ENCODE data around the gene MAGEF1.

Gene MAGEF1

DNA sequence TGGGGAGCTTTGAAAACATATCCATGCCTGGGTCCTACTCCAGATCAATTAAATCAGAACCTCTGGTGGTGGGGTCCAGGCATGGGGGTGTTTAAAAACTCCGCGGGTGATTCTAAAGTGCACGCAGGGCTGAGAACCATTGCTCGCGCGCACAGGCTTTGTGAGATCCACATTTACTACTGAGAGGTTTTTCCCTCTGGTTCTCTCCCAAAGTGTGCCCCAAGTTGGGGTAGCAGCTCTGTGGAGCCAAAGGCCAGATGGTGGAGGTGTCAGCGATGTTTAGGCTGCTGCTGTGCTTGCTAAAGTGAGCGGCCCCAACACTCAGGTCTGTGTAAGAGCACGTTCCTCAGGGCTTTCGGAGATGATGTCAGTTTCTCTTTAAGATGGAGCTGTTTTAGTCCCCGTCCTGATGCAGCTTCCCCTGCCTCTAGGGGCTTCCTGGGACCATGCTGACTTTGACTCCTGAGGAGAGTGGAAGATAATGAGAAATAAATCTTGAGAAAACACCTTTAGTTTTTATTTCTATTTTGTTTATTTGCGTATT, 13.4 kb upstream of the MAGEF1 start:
- no peak for DNase-seq (ENCODE audit: low read depth)

DNA sequence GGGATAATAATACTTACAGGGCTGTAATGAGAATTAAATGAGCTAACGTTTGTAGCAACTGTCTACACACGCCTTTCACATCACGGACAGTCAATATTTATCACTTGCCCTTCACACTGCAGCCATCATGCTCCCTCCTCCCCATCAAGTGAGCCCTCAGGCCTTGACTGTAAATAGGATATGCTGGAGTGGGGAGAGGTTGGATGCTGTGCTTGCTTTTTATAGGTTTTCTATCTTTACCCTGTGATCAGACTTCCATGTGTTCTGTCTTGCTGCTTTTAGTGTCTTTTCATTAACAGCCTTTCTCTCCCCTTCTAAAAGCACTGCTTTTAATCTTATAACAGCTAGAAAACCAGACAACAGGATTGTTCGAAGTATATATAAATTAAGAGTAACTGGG, 12.8 kb upstream of the MAGEF1 start:
- DNase-seq (ENCODE audit: low read depth), result no peak

DNA sequence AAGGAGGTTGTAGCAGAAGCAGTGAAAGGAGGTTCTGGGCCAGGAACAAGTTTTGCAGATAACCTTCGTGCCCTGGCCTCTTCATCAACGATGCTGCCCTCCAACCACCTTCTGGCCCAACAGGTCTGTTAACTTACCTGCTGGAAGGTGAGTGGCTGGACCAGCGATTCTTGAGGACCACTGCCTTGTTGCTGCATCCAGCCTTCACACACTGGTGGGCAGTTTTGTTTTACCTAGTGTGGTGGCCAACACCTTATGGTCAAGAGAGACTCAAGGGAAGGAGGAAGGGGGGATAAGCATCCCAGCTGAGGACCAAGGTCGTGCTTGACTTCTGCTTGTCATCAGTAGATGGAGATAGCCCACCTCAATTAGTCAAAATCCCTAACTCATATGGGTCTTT, 7.8 kb upstream of the MAGEF1 start:
- no peak for DNase-seq (ENCODE audit: low read depth)

DNA sequence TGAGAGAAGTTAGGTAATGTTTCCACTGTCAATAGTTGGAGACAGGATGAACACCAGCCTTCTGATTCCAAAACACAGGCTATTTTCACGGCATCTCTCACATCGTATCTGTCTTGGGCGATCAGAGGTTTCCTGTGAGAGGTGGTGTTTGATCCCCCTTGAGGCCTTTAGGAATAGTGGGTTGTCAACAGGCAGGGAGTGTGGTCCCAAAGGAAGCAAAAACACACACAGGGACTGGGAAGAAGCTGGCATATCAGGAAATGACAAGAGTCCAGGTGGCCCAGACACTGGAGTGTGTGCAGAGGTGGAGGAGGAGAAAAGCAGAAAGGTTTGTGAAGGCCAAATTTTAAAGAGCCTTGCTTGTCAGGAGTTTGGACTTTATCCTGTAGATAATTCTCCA, 6.6 kb upstream of the MAGEF1 start:
- no peak for DNase-seq (ENCODE audit: low read depth)

DNA sequence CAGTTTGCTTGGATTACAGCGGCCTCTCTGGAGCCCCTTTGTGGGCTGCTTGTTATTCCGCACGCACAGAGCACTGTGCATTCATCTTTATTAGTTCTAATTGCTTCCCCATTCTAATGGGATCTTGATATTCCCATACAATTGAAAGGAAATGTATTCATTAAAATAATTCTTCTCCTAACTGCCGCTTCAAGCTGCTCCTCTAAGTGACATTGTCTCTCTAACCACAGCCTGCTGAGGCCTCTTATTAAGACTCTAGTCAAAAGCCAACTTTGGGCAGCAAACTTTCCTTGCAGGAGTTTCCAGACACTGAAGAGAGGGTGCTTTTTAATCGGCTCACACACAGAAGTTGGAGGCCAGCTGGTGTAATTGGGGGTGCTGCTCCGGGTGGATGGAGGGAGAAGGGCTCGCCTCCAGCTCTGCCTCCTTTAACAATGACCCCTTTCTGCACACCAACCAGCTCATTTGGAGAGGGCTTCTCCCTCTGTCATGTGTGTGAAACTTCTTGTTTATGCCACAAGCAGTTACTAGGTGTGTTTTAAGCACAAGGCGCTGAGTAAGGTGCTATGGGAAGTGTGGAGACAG, 5.6 kb upstream of the MAGEF1 start:
- no peak for DNase-seq (ENCODE audit: low read depth)

DNA sequence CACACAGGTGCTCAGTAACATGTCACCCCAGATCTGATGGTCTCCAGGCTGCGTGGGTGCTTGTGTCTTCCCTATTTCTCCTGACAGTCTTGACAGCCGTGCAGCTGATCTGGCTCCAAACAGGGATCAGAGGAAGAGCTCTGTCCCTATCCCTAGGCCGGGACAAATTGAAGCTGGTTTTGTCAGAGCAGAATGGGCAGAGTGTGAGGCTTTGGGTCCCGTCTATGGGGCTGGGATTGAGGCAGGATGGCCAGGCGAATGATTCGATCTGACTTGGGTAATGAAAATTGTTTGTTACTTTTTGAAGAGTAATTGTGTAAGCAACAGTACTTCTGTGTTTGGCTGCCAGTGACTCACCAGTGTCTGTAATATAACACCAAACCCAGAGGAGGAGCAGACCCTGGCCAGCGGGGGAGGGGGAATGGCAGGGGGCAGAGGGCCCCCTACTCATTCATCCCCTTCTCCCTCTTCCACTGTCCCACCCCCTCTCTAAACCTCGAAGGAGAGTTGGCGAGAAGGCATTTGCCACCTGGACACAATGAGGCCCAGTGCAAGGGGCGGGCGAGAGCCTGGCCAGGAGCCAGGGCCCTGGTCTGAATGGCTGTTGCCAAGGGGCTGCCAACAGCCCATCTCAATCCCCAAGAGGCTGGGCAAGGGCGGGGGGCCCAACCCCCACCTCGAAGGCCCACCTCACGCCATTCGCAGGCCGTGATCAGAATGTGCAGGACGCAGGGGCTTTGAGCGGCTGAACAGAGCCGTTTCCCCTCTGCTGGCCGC, 4.9 kb upstream of the MAGEF1 start:
- DNase-seq (ENCODE audit: low read depth), result peak; percentile 59

DNA sequence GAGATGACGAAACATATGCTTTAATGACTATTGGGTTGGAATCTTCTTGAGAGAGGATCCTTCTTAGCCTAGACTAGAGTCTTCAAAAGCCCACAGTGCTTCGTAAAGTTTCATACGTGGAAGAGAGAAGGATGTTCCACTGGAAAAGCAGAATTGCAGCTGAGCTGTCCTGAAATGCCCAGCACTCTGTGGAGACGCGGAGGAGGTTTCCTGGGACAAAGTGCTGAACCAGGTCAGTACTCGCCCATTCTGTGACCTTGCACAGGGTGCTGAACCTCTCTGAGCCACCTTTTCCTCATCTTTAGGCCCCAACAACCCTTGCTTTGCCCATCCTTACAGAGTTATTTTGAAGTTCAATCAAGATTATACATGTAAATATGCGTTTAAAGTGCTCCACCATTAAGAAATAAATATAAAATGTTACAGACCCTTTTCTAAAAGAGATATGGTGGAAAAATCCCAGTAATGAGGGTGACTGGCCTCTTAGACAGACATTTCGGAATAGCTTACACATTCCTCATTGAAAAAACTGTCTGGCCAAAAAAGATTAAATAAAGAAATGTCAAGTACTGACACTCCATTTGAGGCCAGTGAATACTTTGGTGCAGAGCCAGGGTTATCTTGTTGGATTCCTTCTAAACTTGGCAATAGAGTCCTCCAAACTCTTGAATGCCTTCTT, 4.2 kb upstream of the MAGEF1 start:
- peak; percentile 64 for DNase-seq (ENCODE audit: low read depth)

DNA sequence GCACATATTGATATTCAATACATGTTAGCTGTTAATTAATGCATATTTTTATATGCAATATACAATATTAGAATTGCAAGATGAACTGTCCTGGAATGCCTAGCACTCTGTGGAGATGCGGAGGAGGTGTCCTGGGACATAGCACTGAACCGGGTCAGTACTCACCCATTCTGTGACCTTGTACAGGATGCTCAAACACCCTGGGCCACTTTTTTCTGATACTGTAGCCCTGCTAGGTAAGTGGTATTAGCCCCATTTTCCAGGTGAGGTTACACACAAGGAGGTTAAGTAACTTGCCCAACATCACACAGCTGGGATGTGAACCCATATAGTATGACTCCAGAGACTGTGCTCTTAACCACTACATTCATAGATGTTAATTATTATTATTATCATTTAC, 1.7 kb upstream of the MAGEF1 start:
- DNase-seq (ENCODE audit: low read depth), result no peak

DNA sequence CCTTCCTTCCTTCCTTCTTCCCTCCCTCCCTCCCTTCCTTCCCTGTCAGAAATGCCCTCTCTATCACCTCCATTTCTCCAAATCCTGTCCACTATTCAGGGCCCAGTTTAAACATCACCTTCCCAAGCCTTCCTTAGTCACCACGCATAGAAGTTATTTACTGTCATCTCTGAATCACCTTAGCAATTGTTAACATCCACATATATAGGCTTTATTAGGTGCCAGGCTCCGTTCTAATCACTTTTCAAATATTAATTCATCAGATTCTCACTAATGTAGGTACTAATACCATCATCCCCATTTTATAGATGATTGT, 1.1 kb upstream of the MAGEF1 start:
- DNase-seq (ENCODE audit: low read depth), result no peak

DNA sequence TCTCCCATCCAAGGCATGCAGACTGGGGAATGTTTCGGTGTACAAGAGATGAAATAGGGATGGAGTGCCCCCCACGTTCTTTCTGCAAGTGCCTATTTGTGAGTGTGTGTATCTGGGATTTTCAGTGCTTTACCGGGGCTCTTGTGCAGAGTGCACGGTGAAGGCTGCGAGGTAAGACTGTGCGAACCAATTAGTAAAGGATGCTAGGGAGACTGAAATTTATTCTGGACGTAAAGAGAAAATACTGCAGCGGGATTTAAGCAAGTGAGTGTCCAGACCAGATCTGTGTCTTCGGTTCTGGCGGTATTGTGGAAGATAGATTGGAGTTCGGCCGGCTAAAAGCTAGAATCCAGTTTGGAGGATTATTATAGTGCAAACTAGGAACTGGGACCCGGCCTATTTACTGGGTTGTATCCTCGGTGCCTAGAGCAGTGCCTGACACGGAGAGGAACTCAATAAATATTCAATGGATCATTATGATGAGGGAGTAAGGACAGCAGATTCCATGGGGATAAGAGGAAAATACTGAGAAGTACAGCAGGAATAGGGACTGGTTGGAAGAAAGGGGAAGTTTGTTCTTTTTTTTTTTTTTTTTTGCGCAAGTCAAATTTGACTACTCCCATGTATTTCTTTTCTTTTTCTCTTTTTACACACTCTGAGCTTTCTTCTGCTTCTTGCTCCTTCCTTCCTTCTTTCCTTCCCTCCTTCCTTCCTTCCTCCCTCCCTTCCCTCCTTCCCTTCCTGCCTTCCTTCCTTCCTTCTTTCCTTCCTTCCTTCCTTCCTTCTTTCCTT, 580 bp upstream of the MAGEF1 start:
- DNase-seq (ENCODE audit: low read depth), result no peak

DNA sequence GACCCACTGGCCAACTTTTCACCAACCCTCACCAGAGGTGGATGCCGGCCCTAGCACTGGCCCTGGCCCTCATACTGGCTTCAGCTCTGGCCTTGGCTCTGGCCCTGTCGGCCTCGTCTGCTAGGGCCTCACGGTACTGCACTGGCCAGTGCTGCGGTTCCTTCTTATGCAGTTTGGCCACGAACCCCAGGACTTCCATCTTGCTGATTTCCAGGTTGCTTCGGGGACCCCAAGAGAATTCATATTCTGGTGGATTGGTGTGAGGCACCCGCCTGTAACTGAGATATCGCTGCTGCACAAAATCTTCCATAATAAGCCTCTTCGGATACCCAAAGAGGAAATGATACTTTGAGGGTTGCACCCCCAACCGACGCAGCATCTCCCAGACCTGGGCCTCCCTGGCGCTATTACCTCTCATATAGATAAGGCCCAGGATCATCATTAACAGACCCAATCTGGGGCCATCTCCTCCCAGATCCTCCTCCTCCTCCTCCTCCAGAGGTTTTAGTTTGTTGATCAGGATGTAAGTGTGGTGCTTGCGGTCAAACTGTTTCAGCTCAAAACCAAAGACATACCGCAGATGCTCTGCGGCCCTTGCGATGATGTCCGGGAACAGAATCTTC, 883 bp downstream of the MAGEF1 start:
- peak; percentile 30 for DNase-seq (ENCODE audit: low read depth)

DNA sequence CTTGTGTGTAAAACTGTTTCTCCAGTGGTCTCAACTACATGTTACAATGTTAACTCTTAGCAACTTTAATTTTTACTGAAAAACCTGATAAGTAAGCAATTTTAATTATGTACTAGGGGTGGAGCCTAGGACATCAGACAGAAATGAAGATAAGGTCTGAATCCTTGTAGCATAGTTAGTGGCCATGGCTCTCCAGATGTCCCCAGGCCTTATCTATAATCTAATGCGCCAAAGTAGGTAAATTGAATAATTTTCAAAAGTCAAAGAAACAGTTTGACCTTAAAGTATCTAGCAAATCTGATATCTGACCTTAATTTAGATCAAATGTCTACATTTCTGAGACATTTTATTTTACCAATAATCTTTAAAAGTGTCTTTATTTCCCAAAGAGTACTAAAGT, 8.2 kb downstream of the MAGEF1 start:
- DNase-seq (ENCODE audit: low read depth), result no peak

DNA sequence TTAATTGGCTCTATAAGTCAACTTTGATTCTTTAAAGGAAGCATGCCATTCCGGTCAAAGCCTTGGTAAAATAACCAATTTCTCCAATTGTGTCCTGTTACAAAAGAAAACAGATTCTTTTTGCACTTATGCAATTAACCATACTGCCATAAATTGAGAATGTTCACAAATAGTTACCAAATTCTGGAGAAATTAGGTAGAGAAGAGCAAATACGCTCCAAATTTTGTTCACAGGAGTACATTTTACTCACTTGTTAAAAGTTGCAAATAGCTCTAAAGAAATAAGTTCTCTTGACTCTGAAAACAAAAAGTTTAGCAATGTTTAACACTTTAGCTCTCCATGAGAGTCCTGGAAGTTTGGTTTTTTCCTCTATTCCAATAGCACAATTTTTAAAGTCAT, 11.1 kb downstream of the MAGEF1 start:
- no peak for DNase-seq (ENCODE audit: low read depth)

DNA sequence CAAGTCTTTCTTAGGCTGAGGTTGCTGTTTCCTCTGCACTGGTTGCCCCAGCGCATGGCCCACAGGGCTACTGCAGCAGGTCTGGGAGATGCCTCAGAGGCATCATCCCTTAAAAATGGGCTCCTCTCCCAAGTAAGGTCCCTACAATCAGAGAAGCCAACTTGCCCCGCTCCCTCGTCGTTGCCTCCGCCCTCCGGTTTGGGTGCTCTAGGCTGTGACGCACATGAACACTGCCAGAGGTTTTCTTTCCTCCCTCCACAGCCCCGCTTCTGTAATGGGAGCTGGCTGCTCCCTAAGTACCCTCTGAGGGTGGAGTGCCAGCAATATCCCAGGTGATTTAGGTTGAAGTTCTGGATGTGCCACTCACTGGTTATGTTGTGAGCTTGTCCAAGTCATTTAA, 14.0 kb downstream of the MAGEF1 start:
- no peak for DNase-seq (ENCODE audit: low read depth)

DNA sequence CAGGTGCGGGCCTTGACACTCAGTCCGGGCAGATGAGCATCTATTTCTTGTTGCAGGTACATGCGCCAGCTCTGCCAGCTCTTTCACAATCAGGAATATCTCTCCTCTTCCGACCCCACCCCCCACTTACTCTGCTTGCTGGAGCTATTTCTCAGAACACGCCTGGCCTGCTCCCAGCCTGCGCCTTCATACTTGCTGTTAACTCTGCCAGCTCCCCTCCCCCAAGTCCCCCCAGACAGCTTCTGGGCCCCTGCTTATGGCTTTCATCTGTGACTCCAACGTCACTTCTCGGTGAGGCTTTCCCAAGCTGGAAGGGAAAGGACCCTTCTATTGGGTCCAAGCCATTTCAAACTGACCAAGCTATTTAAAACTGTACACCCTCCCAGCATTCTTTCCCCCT, 15.2 kb downstream of the MAGEF1 start:
- no peak for DNase-seq (ENCODE audit: low read depth)

DNA sequence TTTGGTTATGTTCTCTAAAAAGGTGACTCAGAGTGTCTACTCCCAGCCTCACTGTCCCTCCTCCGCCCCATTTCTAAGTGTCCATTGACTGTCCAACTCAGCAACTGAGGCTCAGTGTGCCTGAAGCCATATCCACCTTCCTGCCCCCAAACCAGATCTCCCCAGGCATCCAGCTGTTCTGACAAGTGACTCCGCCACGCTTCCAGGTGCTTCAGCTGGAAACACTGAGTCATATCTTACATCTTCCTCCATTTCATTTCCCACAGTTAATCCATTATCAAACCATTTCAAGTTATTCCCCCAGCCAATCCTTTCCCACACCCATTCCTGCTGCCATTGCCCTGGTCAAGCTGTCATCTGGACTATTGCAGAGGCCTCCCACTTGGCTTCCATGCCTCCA, 17.1 kb downstream of the MAGEF1 start:
- DNase-seq (ENCODE audit: low read depth), result no peak

DNA sequence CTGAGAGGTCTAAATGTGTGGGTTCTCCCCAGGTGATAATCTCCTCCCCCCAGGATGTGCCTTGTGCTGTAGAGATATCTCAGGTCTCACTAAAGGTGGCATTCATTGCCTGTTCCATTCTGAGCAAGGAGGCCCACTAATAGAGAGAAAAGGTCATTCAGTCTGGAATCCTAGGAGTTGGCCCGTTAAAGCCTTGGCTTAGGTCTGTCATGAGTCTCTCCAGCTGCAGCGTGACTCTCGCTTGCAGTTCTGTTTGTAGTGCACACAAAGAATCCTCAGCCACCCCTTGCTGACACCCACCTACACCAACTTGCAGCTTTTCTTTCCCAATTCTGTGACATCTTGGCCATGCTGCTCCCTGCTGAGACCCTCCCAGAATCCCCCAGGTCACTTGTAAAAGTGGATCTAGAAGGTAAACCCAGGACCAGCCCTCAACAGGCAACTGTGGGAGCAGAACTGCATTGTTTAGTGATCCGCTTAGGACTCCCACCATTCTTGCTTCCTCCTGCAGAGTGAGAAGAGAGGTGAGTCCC, 17.7 kb downstream of the MAGEF1 start:
- no peak for DNase-seq (ENCODE audit: low read depth)

DNA sequence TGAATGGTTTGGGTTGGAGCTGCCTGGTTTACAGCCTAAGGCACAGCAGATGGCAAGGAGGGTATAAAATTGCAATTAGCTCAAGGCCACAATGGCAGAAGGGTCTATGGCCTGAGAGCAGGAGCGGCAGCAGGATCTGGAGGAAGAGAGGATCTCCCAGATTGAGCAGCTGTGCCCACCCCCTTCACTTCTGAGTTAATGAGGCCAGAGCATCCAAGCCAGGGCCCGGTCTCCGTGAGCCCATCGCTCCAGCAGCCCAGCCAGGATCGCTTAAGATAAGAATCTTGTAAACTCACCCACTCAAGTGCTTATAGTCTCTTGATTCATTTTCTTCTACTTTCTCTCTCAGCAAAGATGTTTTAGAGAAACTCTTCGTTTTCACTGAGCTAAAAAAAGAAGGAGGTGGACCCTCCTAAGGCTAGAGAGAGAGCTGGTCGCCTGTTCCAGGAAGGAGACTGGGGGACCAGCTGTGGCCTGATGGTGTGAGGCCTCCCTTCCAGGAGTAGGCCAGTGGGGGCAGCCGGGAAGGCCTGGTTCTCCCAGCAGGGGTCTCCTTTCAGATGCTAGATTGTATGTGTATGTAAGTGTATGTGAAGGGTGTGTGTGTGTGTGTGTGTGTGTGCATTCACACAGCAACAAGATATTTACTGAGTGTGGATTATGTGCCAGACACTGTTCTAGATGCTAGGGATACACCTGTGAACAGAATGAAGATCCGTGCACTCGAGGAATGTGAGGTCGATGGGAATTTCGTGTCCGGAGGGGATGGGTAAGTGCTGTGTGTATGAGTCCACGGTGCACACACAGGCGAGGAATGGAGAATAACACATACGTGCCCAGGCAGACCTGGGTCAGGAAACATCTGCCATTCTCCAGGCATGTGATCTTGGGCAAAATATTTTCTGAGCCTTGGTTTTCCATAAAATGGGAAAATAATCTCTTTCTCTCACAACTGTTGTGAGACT, 18.6 kb downstream of the MAGEF1 start:
- no peak for DNase-seq (ENCODE audit: low read depth)

DNA sequence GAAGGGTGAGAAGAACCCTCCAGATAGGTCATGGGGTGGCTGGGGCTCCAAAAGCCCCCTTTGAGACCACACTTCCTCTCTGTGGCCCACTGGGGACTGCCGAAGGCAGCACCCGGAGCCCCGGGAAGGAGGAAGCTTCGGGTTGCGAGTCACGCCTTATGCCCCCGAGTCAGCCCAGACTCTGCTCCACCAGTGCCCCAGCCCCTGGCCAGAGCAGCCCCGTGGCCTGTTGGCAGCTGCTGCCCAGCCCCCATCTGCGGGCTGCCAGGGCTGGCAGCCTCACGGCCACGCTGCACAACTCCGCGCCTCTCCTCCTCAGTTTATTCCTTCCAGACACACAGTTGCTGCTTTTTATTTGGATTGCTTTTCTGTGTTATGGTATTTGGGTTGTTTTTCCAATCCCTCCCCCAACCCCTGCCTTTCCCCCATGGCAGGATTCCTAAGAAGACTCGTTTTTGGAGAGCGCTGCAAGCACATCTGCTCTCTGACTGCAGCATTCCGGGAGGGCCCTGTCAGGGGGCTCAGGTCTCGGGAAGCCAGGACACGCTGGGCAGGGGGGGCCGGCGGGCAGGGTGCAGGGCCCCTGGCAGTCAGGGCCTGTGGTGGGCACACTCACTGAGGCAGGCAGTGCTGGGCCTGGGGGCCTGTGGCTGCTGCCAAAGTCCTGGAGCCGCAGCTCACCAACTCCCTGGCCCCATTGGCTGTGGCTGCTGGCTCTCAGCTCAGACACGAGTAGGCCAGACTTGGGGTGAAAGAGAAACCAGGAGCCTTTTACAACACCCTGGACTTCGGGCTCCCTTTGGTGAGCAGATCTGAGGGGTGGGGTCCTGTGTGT, 20.2 kb downstream of the MAGEF1 start:
- peak; percentile 56 for DNase-seq (ENCODE audit: low read depth)

All from EH (cell line).